Retinal pigment epithelial cell (primary cell): ENCODE measurements around the gene GALC.
A peak's percentile ranks its signal among the peaks of the same experiment; 100 is the strongest.

ENCODE experiments used
- DNase-seq: peaks from one replicate; pipeline ENCODE4 v3.0.0-alpha.2; 2010; ENCODE audit warnings: low read depth
- H3K4me3 ChIP-seq: 2 replicates; pipeline ENCODE4 v1.5.1; 2011; ENCODE audit warnings: mild to moderate bottlenecking, low read length, control low read depth, moderate library complexity
- TF ChIP-seq, protein P1 (sequence below): conservative IDR thresholded peaks from 2 replicates; pipeline ENCODE4 v1.5.1; 2011; ENCODE audit warnings: low read depth, low read length, control low read depth, inconsistent platforms

GALC gene

DNA sequence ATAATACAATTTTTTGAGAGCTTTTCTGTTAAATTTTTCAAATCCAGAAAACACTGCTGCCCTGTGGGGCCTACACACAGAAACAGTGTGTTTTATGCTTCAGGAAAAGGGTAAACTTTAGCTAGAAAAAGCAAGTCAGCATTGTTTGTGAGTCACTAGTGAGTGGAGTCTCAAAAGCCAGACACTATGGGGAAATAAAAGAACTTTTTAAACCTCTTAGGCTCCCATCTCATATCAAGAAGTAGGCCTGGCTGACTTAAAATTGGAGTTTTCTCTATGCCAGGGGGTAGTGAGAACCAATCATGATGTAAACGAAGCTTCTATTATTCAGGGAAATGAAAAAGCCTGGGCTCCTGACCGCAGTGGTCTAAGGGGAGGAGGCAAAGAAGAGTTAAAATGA lies 24.6 kb upstream of the GALC start:
- TF ChIP-seq, protein P1, sequence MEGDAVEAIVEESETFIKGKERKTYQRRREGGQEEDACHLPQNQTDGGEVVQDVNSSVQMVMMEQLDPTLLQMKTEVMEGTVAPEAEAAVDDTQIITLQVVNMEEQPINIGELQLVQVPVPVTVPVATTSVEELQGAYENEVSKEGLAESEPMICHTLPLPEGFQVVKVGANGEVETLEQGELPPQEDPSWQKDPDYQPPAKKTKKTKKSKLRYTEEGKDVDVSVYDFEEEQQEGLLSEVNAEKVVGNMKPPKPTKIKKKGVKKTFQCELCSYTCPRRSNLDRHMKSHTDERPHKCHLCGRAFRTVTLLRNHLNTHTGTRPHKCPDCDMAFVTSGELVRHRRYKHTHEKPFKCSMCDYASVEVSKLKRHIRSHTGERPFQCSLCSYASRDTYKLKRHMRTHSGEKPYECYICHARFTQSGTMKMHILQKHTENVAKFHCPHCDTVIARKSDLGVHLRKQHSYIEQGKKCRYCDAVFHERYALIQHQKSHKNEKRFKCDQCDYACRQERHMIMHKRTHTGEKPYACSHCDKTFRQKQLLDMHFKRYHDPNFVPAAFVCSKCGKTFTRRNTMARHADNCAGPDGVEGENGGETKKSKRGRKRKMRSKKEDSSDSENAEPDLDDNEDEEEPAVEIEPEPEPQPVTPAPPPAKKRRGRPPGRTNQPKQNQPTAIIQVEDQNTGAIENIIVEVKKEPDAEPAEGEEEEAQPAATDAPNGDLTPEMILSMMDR = no peak

GRCh38 chr14:88016768-88017167 lies 23.8 kb upstream of the GALC start:
- DNase-seq = no peak
- no peak overlapping the region for H3K4me3 ChIP-seq
- TF ChIP-seq, protein P1 = no peak

More for the DNA sequence above, 24.6 kb upstream of the GALC start:
- no peak overlapping the region for H3K4me3 ChIP-seq
- DNase-seq = no peak

- no peak overlapping the region for H3K4me3 ChIP-seq
- no peak for DNase-seq
- TF ChIP-seq, protein P1 = peak; percentile 93
Measured at GRCh38 chr14:88013750-88014349, 20.9 kb upstream of the GALC start.

DNA sequence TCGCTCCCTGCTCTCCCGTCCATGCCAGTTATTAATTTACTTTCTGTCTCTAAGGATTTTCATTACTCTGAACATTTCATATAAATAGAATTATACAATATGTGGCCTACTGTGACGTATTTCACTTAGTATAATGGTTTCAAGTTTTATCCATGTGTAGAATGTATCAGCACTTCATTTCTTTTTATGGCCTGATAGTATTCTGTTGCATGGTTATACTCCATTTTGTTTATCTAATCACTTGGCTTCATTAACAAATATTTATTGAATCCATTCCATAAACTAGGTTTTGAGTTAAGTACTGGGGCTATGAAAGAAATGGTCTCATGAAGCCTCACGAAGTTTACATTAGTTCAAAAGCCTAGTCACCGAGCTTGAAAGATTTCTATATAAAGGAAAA lies 19.5 kb upstream of the GALC start:
- no peak overlapping the region for H3K4me3 ChIP-seq
- TF ChIP-seq, protein P1 = no peak
- DNase-seq = no peak

GRCh38 chr14:88010331-88010730 lies 17.3 kb upstream of the GALC start:
- H3K4me3 ChIP-seq = no peak overlapping the region
- no peak for DNase-seq
- TF ChIP-seq, protein P1 = no peak

DNA sequence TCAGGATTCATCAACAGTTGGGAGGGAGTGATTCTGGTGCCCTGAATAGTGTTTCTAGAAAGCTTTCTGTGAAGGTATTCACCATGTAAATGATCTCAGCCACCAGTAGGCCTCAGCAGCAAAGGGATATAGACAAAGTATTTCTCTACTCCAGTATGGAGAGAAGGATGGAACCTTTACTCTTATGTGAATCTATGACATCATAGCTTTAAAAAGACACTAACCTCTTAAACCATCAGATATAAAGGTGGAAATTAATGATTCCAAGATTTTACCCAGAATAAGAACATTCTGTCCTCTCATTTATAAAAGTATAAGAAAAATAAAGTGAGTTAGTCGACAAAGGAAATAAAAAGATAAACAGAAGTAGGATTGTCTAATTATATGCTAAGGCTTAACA lies 16.5 kb upstream of the GALC start:
- DNase-seq = no peak
- no peak overlapping the region for H3K4me3 ChIP-seq
- TF ChIP-seq, protein P1 = no peak

- no peak for DNase-seq
- TF ChIP-seq, protein P1 = no peak
- H3K4me3 ChIP-seq = no peak overlapping the region
Measured at GRCh38 chr14:88008039-88008742, 15.2 kb upstream of the GALC start.
